ENCODE results near the gene DHRS7. TPM values are rescaled to one million over a fixed set of nuclear protein-coding genes. Genes with fewer than 3 reads are reported as not detected.
A peak's percentile ranks its signal among the peaks of the same experiment; 100 is the strongest.

DHRS7 gene
- total RNA-seq, 1 experiment from 2014 or later: 27.7 TPM

GRCh38 chr14:60165547-60165876 lies 314 bp upstream of the DHRS7 start:
- H3T11ph ChIP-seq (ENCODE audit: low read length): no peak overlapping the region
- no peak overlapping the region for H2BK120ac ChIP-seq (ENCODE audit: low read depth, low read length, poor library complexity, severe bottlenecking)
- DNase-seq: no peak
- Mint-ChIP-seq H3K4me1 (peaks cover 26% of the 10 kb centered on the region in 2 experiments), H3K36me3 (ENCODE audit: insufficient read depth in 1 of 3, low read depth in 3 of 3) (no peaks in the 10 kb centered on the region), H3K9me3 (no peaks in the 10 kb centered on the region), H3K27me3 (ENCODE audit: low read depth) (peaks cover 8% of the 10 kb centered on the region), H3K27ac (no peak overlapping the region), H3K4me3 (peak overlapping the region; percentile 80 to 87)
- H3K56ac ChIP-seq (ENCODE audit: insufficient read length, low read depth, low read length): no peak overlapping the region
- peaks cover 7% of the 10 kb centered on the region for H3K23me2 ChIP-seq (ENCODE audit: insufficient read length, low read depth, low read length, poor library complexity, severe bottlenecking)
- H4K20me1 ChIP-seq (ENCODE audit: control insufficient read depth, insufficient read depth, insufficient read length): no peaks in the 10 kb centered on the region
- H3K18ac ChIP-seq (ENCODE audit: insufficient read length, low read depth, low read length): no peak overlapping the region
- WGBS (ENCODE audit: extremely low coverage, insufficient read length, low lambda C conversion rate): no CpG with 5 or more reads among the region's 4 CpGs
- H3K4me2 ChIP-seq (ENCODE audit: insufficient read depth, insufficient read length, low read length): peak overlapping the region; percentile 97
- H3K23ac ChIP-seq (ENCODE audit: insufficient read length, low read depth, low read length): no peak overlapping the region
- H3K79me1 ChIP-seq (ENCODE audit: insufficient read depth, low read depth, low read length, poor library complexity, severe bottlenecking): no peaks in the 10 kb centered on the region
- no peaks in the 10 kb centered on the region for H3K79me2 ChIP-seq (ENCODE audit: insufficient read depth, low read length)
- H2BK20ac ChIP-seq (ENCODE audit: low read depth, low read length, poor library complexity, severe bottlenecking): no peak overlapping the region
- no peak; the same call in 2 of the 3 replicates for TF ChIP-seq CTCF (conservative IDR thresholded peaks at IDR 0.05)
- H3K4me1 ChIP-seq (ENCODE audit: insufficient read depth, low read length): peaks cover 6% of the 10 kb centered on the region; the same call in 1 of the 2 replicates
- H3K9ac ChIP-seq (ENCODE audit: extremely low read depth, insufficient read length, low read length): no peak overlapping the region
- no peak overlapping the region for H4K5ac ChIP-seq (ENCODE audit: insufficient read length, low read depth, low read length)
- no peak overlapping the region for H4K8ac ChIP-seq (replicated peaks; ENCODE audit: insufficient read length, low read depth, low read length)
- H2BK12ac ChIP-seq (ENCODE audit: insufficient read length, low read depth, low read length): no peak overlapping the region
- H2AK5ac ChIP-seq (ENCODE audit: insufficient read length, low read length): no peak overlapping the region
- H2BK15ac ChIP-seq (ENCODE audit: low read depth, low read length): no peak overlapping the region
- H3K9me3 ChIP-seq (ENCODE audit: control insufficient read depth, low read depth, low read length): no peaks in the 10 kb centered on the region
- no peak overlapping the region for H3K4ac ChIP-seq (ENCODE audit: low read depth, low read length)
- H2AFZ ChIP-seq (ENCODE audit: low read length): peak overlapping the region; percentile 63
- H4K91ac ChIP-seq (ENCODE audit: insufficient read length, low read depth, low read length): no peak overlapping the region
- no peaks in the 10 kb centered on the region for H3K27me3 ChIP-seq (ENCODE audit: insufficient read depth, low read length)
- H3K14ac ChIP-seq (ENCODE audit: insufficient read depth, low read length): 0 out of 2 replicates have a peak overlapping the region, but pooled peaks have one; percentile 94
- H3K27ac ChIP-seq (ENCODE audit: insufficient read length, low read depth, low read length): no peak overlapping the region
- no peak overlapping the region for H2BK5ac ChIP-seq (ENCODE audit: insufficient read length, low read length)

All from H9 (cell line).